NCI-H2171 treated with DMSO at 0.1 percent for 48 hours (cell line): ENCODE data around the gene NCAPD3.
A peak's percentile ranks its signal among the peaks of the same experiment; 100 is the strongest.
"Not testable (repeated sequence)": the region's sequence is repeated elsewhere in the genome, so short reads cannot be mapped to it uniquely, and the experiment has no call there.

Source experiments
- DNase-seq: peaks from one replicate; lab custom pipeline; 2025; lab: John Stamatoyannopoulos, UW

NCAPD3 gene

GRCh38 chr11:134223836-134224709, at the start of gene NCAPD3, which contains the start of gene VPS26B:
Gene NCAPD3 (minus strand): TSS chr11:134223967. CDS start chr11:134223926, 41 bp downstream.
Gene VPS26B (plus strand): TSS chr11:134224671. CDS start chr11:134225123, 452 bp downstream.
- DNase-seq = peak; percentile 86

- no peak for DNase-seq
Measured at GRCh38 chr11:134273317-134273712, 49.5 kb upstream of the NCAPD3 start.

GRCh38 chr11:134272381-134273316, 48.9 kb upstream of the NCAPD3 start:
- DNase-seq = peak; percentile 14

GRCh38 chr11:134271978-134272377, 48.2 kb upstream of the NCAPD3 start:
- no peak for DNase-seq

GRCh38 chr11:134270250-134270714, 46.5 kb upstream of the NCAPD3 start:
- no peak for DNase-seq

GRCh38 chr11:134267966-134268365, 44.2 kb upstream of the NCAPD3 start:
- DNase-seq = no peak

- DNase-seq = no peak
Measured at GRCh38 chr11:134267461-134267860, 43.7 kb upstream of the NCAPD3 start.

GRCh38 chr11:134266841-134267251, 43.1 kb upstream of the NCAPD3 start:
- DNase-seq = no peak

- DNase-seq = no peak
Measured at GRCh38 chr11:134266440-134266839, 42.7 kb upstream of the NCAPD3 start.

- no peak for DNase-seq
Measured at GRCh38 chr11:134264966-134265764, 41.4 kb upstream of the NCAPD3 start.

GRCh38 chr11:134261626-134262488, 38.1 kb upstream of the NCAPD3 start:
- peak; percentile 18 for DNase-seq

GRCh38 chr11:134260983-134261382, 37.2 kb upstream of the NCAPD3 start:
- no peak for DNase-seq

GRCh38 chr11:134260503-134260902, 36.7 kb upstream of the NCAPD3 start:
- no peak for DNase-seq

- no peak for DNase-seq
Measured at GRCh38 chr11:134258577-134258976, 34.8 kb upstream of the NCAPD3 start.

GRCh38 chr11:134257101-134257500, 33.3 kb upstream of the NCAPD3 start:
- DNase-seq = no peak

GRCh38 chr11:134255184-134255561, 31.4 kb upstream of the NCAPD3 start:
- not testable (repeated sequence) for DNase-seq

GRCh38 chr11:134254433-134255183, 30.8 kb upstream of the NCAPD3 start:
- no peak for DNase-seq

GRCh38 chr11:134253188-134253993, 29.6 kb upstream of the NCAPD3 start, which contains the start of the genes ACAD8 and THYN1:
Gene ACAD8 (plus strand): TSS chr11:134253568. CDS start chr11:134253601, 33 bp downstream.
Gene THYN1 (minus strand): TSS chr11:134253352. CDS start chr11:134252882, 470 bp downstream.
- peak; percentile 87 for DNase-seq
